ENCODE measurements around the gene TMED4.
A peak's percentile ranks its signal among the peaks of the same experiment; 100 is the strongest.
"Not testable (repeated sequence)": the region's sequence is repeated elsewhere in the genome, so short reads cannot be mapped to it uniquely, and the experiment has no call there.

The TMED4 gene

DNA sequence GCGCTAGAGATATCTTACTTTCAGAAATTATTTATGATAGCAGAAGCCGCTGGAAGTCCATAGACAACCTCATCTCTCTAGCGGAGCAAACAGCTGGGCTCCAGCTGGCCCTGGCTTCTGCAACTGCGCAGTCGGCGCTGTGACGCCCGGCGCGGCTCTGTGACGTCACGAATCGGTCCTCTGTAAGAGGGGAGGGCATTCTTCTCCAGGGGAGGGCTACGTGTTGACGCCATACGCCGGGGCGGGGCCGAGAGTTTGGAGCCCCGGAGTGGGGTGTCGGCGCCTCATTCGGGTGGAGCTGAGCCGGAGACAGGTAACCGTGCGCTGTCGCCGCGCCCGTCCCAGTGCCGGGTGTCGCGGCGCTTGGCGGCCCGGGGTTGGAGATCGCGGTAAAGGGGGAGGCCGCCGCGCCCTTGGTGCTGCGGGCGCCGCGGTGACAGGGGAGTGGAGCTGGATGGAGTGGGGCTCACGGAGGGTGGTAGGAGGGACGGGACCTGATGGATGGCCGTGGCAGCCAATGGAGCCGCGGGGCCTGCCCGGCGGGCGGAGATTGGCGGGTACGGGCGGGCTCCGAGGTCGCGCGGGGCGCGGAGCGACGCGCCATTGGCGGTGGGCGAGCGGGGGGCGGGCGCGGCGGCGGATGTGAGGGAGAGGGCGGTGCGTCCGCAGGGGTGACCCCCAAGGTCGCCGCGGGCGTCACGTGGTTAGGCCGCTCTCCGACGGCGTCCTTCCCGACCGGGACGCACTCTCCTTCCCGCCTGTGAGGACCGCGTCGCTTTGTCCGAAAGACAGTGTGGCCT, 24.5 kb upstream of the TMED4 start, which contains the start of gene OGDH:
Gene OGDH (plus strand): TSS at position 287 of the 800 bp plus-strand sequence. CDS start 17,717 bp downstream, outside the sequence.
- Histone ChIP-seq H3K36me3 (ENCODE audit: control insufficient read depth, insufficient read depth, low read length) (no peaks in the 10 kb centered on the region), H3K27ac (ENCODE audit: low read depth, low read length) (peak within 1 kb of the TSS; percentile 90), H3K9ac (ENCODE audit: low read length) (peak within 1 kb of the TSS; percentile 90), H3K4me3 (ENCODE audit: low read depth, low read length) (peak within 1 kb of the TSS; percentile 95), H3K9me3 (ENCODE audit: control insufficient read depth, insufficient read depth, low read depth, low read length) (no peaks in the 10 kb centered on the region), H3K4me1 (ENCODE audit: control insufficient read depth, insufficient read depth, low read length) (peaks cover 7% of the 10 kb centered on the region; the same call in 1 of the 2 replicates), H3K27me3 (ENCODE audit: control insufficient read depth, insufficient read depth, low read length) (peaks cover 4% of the 10 kb centered on the region; the same call in 1 of the 2 replicates)

DNA sequence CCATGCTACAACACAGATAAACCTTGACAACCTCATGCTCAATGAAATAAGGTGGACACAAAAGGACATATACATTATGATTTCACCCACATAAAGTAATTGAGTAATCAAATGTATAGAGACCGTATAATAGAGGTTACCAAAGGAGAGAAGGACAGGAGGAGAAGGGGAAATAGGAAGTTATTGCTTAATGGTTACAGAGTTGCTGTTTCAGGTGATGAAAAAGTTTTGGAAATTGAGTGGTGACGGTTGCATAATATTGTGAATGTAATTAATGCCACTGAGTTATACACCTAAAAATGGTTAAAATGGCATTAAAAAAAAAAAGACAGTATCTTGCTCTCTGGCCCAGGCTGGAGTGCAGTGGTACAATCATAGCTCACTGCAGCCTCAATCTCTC, 22.9 kb upstream of the TMED4 start:
- H3K27ac ChIP-seq (ENCODE audit: low read depth, low read length), result no peak overlapping the region
- H3K4me1 ChIP-seq (ENCODE audit: control insufficient read depth, insufficient read depth, low read length), result peaks cover 7% of the 10 kb centered on the region; the same call in 1 of the 2 replicates
- H3K27me3 ChIP-seq (ENCODE audit: control insufficient read depth, insufficient read depth, low read length), result peaks cover 4% of the 10 kb centered on the region; the same call in 1 of the 2 replicates
- no peak overlapping the region for H3K9ac ChIP-seq (ENCODE audit: low read length)
- no peak overlapping the region for H3K4me3 ChIP-seq (ENCODE audit: low read depth, low read length)
- H3K9me3 ChIP-seq (ENCODE audit: control insufficient read depth, insufficient read depth, low read depth, low read length), result no peaks in the 10 kb centered on the region
- no peaks in the 10 kb centered on the region for H3K36me3 ChIP-seq (ENCODE audit: control insufficient read depth, insufficient read depth, low read length)

DNA sequence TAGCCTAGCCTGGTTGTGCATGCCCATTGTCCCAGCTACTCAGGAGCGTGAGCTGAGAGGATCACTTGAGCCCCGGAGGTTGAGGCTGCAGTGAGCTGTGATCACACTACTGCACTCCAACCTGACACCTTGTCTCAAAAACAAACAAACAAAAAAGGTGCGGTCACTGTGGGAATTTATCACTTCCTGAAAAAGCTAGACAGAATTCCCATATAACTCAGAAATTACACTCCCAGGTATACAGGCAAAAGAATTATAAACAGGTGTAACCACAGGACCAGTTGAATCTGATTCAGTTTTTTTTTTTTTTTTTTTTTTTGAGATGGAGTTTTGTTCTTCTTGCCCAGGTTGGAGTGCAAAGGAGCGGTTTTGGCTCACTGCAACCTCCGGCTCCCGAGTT, 21.2 kb upstream of the TMED4 start:
- H3K4me3 ChIP-seq (ENCODE audit: low read depth, low read length), result no peak overlapping the region
- no peaks in the 10 kb centered on the region for H3K36me3 ChIP-seq (ENCODE audit: control insufficient read depth, insufficient read depth, low read length)
- no peaks in the 10 kb centered on the region for H3K4me1 ChIP-seq (ENCODE audit: control insufficient read depth, insufficient read depth, low read length)
- H3K27me3 ChIP-seq (ENCODE audit: control insufficient read depth, insufficient read depth, low read length), result peaks cover 4% of the 10 kb centered on the region; the same call in 1 of the 2 replicates
- H3K9ac ChIP-seq (ENCODE audit: low read length), result no peak overlapping the region
- no peak overlapping the region for H3K27ac ChIP-seq (ENCODE audit: low read depth, low read length)
- no peaks in the 10 kb centered on the region for H3K9me3 ChIP-seq (ENCODE audit: control insufficient read depth, insufficient read depth, low read depth, low read length)

DNA sequence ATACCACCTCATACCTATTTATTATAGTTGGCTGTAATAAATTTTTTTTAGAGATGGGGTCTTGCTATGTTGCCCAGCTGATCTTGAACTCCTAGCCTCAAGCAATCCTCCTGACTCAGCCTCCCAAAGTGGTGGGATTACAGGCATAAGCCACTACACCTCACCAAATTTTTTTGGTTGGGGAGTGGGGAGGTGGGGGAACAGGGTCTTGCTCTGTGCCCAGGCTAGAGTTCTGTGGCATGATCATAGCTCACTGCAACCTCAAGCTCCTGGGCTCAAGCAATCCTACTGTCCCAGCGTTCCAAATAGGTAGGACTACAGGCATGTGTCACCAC, 20.5 kb upstream of the TMED4 start:
- H3K27ac ChIP-seq (ENCODE audit: low read depth, low read length), result no peak overlapping the region
- H3K36me3 ChIP-seq (ENCODE audit: control insufficient read depth, insufficient read depth, low read length), result no peaks in the 10 kb centered on the region
- H3K27me3 ChIP-seq (ENCODE audit: control insufficient read depth, insufficient read depth, low read length), result peaks cover 4% of the 10 kb centered on the region; the same call in 1 of the 2 replicates
- H3K9ac ChIP-seq (ENCODE audit: low read length), result no peak overlapping the region
- no peak overlapping the region for H3K4me3 ChIP-seq (ENCODE audit: low read depth, low read length)
- no peaks in the 10 kb centered on the region for H3K9me3 ChIP-seq (ENCODE audit: control insufficient read depth, insufficient read depth, low read depth, low read length)
- no peaks in the 10 kb centered on the region for H3K4me1 ChIP-seq (ENCODE audit: control insufficient read depth, insufficient read depth, low read length)

GRCh38 chr7:44599222-44599621, 17.2 kb upstream of the TMED4 start:
- H3K27ac ChIP-seq (ENCODE audit: low read depth, low read length), result no peak overlapping the region
- H3K9me3 ChIP-seq (ENCODE audit: control insufficient read depth, insufficient read depth, low read depth, low read length), result no peaks in the 10 kb centered on the region
- H3K4me1 ChIP-seq (ENCODE audit: control insufficient read depth, insufficient read depth, low read length), result no peaks in the 10 kb centered on the region
- H3K9ac ChIP-seq (ENCODE audit: low read length), result no peak overlapping the region
- no peaks in the 10 kb centered on the region for H3K36me3 ChIP-seq (ENCODE audit: control insufficient read depth, insufficient read depth, low read length)
- peaks cover 4% of the 10 kb centered on the region; the same call in 1 of the 2 replicates for H3K27me3 ChIP-seq (ENCODE audit: control insufficient read depth, insufficient read depth, low read length)
- no peak overlapping the region for H3K4me3 ChIP-seq (ENCODE audit: low read depth, low read length)

GRCh38 chr7:44597181-44597580, 15.2 kb upstream of the TMED4 start:
- H3K27me3 ChIP-seq (ENCODE audit: control insufficient read depth, insufficient read depth, low read length); H3K9ac ChIP-seq (ENCODE audit: low read length); H3K36me3 ChIP-seq (ENCODE audit: control insufficient read depth, insufficient read depth, low read length); H3K9me3 ChIP-seq (ENCODE audit: control insufficient read depth, insufficient read depth, low read depth, low read length); H3K4me3 ChIP-seq (ENCODE audit: low read depth, low read length); H3K4me1 ChIP-seq (ENCODE audit: control insufficient read depth, insufficient read depth, low read length); H3K27ac ChIP-seq (ENCODE audit: low read depth, low read length): not testable (repeated sequence)

DNA sequence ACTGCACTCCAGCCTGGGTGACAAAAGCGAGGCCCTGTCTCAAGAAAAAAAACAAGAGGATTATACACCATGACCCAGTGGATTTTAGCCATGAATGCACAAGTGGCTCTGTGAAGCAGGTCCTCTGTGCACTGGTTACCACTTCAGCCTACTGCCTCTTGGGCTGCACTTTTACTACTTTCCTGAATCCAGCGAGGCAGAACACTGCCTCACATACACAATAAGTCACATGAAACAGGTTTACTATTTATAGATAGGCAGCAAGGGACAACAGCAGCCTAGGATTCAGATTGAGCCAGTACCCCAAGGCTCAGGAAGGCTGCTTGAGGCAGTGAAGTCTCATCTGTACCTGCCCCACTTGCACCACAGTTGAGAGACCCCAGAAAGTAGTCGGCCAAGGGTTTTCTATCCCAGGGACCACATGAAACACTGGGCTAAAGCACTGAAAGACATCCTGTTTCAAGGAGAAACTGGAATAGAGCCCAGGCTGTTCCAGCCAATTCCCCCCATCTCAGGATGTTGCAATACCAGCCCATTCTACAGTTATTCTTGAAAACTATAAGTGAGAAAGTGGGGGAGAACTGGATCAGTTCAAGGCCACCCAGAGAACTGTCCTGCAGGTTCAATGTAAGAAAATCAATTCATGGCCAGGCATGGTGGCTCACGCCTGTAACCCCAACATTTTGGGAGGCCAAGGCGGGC, 14.1 kb upstream of the TMED4 start:
- Histone ChIP-seq H3K36me3 (ENCODE audit: control insufficient read depth, insufficient read depth, low read length) (no peaks in the 10 kb centered on the region), H3K9ac (ENCODE audit: low read length) (no peak overlapping the region), H3K27me3 (ENCODE audit: control insufficient read depth, insufficient read depth, low read length) (no peaks in the 10 kb centered on the region), H3K27ac (ENCODE audit: low read depth, low read length) (no peak overlapping the region), H3K9me3 (ENCODE audit: control insufficient read depth, insufficient read depth, low read depth, low read length) (no peaks in the 10 kb centered on the region), H3K4me1 (ENCODE audit: control insufficient read depth, insufficient read depth, low read length) (no peaks in the 10 kb centered on the region), H3K4me3 (ENCODE audit: low read depth, low read length) (no peak overlapping the region)

DNA sequence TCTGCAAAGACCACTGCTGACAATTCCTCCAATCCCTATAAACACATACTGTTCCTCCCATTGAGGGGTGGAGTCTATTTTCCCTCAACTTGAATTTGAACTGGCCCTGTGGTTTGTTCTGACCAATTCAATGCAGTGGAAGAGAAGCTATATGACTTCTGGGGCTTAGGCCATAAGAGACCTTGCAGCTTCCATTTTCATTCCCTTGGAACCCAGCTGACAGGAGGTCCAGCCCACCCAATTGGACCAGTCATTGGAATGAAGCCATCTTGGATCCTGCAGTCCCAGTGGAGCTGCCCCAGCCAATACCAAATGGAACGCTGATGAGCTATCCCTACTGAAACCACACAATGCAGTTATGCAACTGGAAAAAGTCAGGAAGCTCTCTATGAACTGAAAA, 8.9 kb upstream of the TMED4 start:
- Histone ChIP-seq H3K9ac (ENCODE audit: low read length) (no peak overlapping the region), H3K4me3 (ENCODE audit: low read depth, low read length) (no peak overlapping the region), H3K27me3 (ENCODE audit: control insufficient read depth, insufficient read depth, low read length) (no peaks in the 10 kb centered on the region), H3K9me3 (ENCODE audit: control insufficient read depth, insufficient read depth, low read depth, low read length) (no peaks in the 10 kb centered on the region), H3K36me3 (ENCODE audit: control insufficient read depth, insufficient read depth, low read length) (no peaks in the 10 kb centered on the region), H3K4me1 (ENCODE audit: control insufficient read depth, insufficient read depth, low read length) (no peaks in the 10 kb centered on the region), H3K27ac (ENCODE audit: low read depth, low read length) (no peak overlapping the region)

GRCh38 chr7:44587843-44588711, 6.0 kb upstream of the TMED4 start:
- Histone ChIP-seq H3K9me3 (ENCODE audit: control insufficient read depth, insufficient read depth, low read depth, low read length) (no peaks in the 10 kb centered on the region), H3K27me3 (ENCODE audit: control insufficient read depth, insufficient read depth, low read length) (no peaks in the 10 kb centered on the region), H3K4me1 (ENCODE audit: control insufficient read depth, insufficient read depth, low read length) (0 out of 2 replicates have a peak, but pooled peaks cover 1% of the 10 kb centered on the region), H3K27ac (ENCODE audit: low read depth, low read length) (no peak overlapping the region), H3K4me3 (ENCODE audit: low read depth, low read length) (no peak overlapping the region), H3K9ac (ENCODE audit: low read length) (no peak overlapping the region), H3K36me3 (ENCODE audit: control insufficient read depth, insufficient read depth, low read length) (no peaks in the 10 kb centered on the region)

DNA sequence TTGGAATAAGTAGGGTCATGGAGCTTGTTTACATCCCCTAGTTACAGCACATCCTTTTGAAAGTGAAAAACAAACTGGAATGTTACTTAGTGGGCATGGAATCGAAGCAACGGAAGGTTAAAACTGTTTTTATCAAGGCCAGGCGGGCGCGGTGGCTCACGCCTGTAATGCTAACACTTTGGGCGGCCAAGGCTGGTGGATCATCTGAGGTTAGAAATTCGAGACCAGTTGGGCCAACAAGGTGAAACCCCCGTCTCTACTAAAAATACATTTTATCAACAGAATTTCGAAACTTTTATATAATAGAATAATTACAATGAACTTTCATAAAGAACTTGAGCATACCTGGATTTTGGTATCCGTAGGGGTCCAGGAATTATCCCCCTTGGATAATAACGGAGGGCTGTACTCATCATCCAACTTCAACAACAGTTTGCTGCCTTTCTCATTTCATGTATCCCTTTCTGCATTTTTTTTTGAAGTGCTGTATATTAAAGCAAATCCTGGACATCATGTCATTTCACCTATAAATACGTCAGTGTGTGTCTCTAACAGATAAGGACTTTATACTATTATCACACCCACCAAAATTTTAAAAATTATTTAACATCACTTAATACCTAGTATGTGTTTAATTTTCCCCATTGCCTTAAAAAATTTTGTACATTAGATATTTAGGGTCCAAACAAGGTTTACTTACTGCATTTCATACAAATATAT, 1.3 kb upstream of the TMED4 start:
- no peak overlapping the region for H3K27ac ChIP-seq (ENCODE audit: low read depth, low read length)
- H3K9ac ChIP-seq (ENCODE audit: low read length), result no peak overlapping the region
- no peaks in the 10 kb centered on the region for H3K9me3 ChIP-seq (ENCODE audit: control insufficient read depth, insufficient read depth, low read depth, low read length)
- H3K4me1 ChIP-seq (ENCODE audit: control insufficient read depth, insufficient read depth, low read length), result peaks cover 10% of the 10 kb centered on the region; the same call in 1 of the 2 replicates
- no peaks in the 10 kb centered on the region for H3K27me3 ChIP-seq (ENCODE audit: control insufficient read depth, insufficient read depth, low read length)
- H3K36me3 ChIP-seq (ENCODE audit: control insufficient read depth, insufficient read depth, low read length), result peaks cover 25% of the 10 kb centered on the region
- peak overlapping the region; percentile 75 for H3K4me3 ChIP-seq (ENCODE audit: low read depth, low read length)
